ENCODE results near the gene GLE1.

Gene GLE1

DNA sequence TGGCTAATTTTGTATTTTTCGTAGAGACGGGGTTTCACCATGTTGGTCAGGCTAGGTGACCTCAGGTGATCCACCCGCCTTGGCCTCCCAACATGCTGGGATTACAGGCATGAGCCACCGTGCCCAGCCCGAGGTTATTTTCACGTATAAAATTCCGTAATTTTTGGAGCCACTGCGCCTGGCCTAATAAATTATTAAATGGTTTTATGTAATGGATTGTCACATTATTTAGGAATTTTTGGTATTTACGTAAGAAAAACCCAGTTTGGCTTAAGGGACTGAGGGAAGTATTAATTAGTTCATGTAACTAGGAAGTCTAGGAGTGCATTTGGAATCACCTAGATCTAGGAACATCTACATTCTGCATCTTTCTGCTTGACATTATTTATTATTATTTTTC lies 8.3 kb downstream of the GLE1 start:
- Histone ChIP-seq H3K4me3 (replicated peaks; ENCODE audit: insufficient read depth, low read length) (no peak overlapping the region), H3K27me3 (ENCODE audit: insufficient read depth, poor library complexity, severe bottlenecking) (no peaks in the 10 kb centered on the region), H3K27ac (replicated peaks) (no peak overlapping the region)
- no peak for DNase-seq (ENCODE audit: low read depth in 1 of 2, low spot score in 1 of 2)
- TF ChIP-seq, protein P1, sequence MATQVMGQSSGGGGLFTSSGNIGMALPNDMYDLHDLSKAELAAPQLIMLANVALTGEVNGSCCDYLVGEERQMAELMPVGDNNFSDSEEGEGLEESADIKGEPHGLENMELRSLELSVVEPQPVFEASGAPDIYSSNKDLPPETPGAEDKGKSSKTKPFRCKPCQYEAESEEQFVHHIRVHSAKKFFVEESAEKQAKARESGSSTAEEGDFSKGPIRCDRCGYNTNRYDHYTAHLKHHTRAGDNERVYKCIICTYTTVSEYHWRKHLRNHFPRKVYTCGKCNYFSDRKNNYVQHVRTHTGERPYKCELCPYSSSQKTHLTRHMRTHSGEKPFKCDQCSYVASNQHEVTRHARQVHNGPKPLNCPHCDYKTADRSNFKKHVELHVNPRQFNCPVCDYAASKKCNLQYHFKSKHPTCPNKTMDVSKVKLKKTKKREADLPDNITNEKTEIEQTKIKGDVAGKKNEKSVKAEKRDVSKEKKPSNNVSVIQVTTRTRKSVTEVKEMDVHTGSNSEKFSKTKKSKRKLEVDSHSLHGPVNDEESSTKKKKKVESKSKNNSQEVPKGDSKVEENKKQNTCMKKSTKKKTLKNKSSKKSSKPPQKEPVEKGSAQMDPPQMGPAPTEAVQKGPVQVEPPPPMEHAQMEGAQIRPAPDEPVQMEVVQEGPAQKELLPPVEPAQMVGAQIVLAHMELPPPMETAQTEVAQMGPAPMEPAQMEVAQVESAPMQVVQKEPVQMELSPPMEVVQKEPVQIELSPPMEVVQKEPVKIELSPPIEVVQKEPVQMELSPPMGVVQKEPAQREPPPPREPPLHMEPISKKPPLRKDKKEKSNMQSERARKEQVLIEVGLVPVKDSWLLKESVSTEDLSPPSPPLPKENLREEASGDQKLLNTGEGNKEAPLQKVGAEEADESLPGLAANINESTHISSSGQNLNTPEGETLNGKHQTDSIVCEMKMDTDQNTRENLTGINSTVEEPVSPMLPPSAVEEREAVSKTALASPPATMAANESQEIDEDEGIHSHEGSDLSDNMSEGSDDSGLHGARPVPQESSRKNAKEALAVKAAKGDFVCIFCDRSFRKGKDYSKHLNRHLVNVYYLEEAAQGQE (IDR thresholded peaks at IDR 0.05; ENCODE audit: insufficient replicate concordance, low read depth), result no peak
- no peak for TF ChIP-seq POLR2AphosphoS5 (IDR thresholded peaks at IDR 0.05; ENCODE audit: low read depth)
- TF ChIP-seq, protein P2, sequence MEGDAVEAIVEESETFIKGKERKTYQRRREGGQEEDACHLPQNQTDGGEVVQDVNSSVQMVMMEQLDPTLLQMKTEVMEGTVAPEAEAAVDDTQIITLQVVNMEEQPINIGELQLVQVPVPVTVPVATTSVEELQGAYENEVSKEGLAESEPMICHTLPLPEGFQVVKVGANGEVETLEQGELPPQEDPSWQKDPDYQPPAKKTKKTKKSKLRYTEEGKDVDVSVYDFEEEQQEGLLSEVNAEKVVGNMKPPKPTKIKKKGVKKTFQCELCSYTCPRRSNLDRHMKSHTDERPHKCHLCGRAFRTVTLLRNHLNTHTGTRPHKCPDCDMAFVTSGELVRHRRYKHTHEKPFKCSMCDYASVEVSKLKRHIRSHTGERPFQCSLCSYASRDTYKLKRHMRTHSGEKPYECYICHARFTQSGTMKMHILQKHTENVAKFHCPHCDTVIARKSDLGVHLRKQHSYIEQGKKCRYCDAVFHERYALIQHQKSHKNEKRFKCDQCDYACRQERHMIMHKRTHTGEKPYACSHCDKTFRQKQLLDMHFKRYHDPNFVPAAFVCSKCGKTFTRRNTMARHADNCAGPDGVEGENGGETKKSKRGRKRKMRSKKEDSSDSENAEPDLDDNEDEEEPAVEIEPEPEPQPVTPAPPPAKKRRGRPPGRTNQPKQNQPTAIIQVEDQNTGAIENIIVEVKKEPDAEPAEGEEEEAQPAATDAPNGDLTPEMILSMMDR (IDR thresholded peaks at IDR 0.05; ENCODE audit: insufficient read depth, low read length), result no peak
- TF ChIP-seq SPI1 (IDR thresholded peaks at IDR 0.05; ENCODE audit: borderline replicate concordance, low read depth), result no peak
- TF ChIP-seq GABPA (IDR thresholded peaks at IDR 0.05; ENCODE audit: low read depth), result no peak

DNA sequence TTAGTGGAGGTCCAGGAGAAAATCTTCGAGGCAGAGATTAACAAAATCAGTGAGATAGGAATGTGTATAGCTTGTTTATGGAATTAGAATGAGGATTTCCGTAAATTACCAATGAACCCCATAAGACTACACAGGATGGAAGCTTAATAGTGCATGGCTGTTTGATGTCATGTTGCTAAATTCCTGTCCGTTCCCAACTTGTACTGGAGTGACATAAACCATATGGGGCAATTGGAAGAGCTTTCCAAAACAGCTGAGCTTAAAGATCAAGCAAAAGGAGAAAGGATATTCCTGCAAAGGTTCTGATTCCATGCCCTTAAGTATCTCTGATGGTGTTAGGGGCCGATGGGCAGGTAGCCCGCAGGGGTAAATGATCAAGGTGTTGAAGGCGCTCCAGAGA lies 17.4 kb downstream of the GLE1 start:
- no peak for TF ChIP-seq POLR2AphosphoS5 (IDR thresholded peaks at IDR 0.05; ENCODE audit: low read depth)
- TF ChIP-seq, protein P2 (IDR thresholded peaks at IDR 0.05; ENCODE audit: insufficient read depth, low read length), result no peak
- H3K4me3 ChIP-seq (replicated peaks; ENCODE audit: insufficient read depth, low read length), result no peak overlapping the region
- no peak overlapping the region for H3K27ac ChIP-seq (replicated peaks)
- DNase-seq (ENCODE audit: low read depth in 1 of 2, low spot score in 1 of 2), result no peak
- no peaks in the 10 kb centered on the region for H3K27me3 ChIP-seq (ENCODE audit: insufficient read depth, poor library complexity, severe bottlenecking)

DNA sequence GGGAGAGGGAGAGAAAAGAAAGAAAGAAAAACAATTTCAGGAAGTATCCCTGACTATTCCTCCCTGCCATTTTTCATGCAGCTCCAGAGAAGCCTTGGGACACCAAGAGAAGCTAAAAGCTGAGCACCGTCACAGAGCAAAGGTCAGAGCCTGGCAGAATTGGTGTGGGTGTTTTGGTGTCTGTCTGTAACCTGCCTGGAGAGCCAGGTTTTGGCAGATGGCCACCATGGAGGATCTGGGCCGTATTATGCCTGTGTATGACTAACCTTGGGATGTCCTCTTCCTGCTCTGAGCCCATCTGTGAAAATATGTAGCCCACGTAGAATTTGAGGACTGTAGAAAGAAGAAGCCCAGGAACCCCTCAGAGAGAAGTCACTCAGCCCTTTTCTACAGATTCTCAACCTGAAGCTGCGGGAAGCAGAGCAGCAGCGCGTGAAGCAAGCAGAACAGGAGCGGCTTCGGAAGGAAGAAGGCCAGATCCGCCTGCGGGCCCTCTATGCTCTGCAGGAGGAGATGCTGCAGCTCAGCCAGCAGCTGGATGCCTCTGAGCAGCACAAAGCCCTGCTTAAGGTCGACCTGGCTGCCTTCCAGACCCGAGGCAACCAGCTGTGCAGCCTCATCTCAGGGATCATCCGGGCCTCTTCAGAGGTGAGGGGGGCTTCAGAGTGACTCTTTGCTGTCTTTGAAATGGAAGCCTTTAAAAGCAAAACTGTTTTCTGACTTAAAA lies 18.8 kb downstream of the GLE1 start:
- Histone ChIP-seq H3K4me3 (replicated peaks; ENCODE audit: insufficient read depth, low read length) (no peak overlapping the region), H3K27me3 (ENCODE audit: insufficient read depth, poor library complexity, severe bottlenecking) (no peaks in the 10 kb centered on the region), H3K27ac (replicated peaks) (no peak overlapping the region)
- DNase-seq (ENCODE audit: low read depth in 1 of 2, low spot score in 1 of 2), result no peak
- TF ChIP-seq, protein P1 (IDR thresholded peaks at IDR 0.05; ENCODE audit: insufficient replicate concordance, low read depth), result no peak
- no peak for TF ChIP-seq GABPA (IDR thresholded peaks at IDR 0.05; ENCODE audit: low read depth)
- TF ChIP-seq SPI1 (IDR thresholded peaks at IDR 0.05; ENCODE audit: borderline replicate concordance, low read depth), result no peak
- TF ChIP-seq POLR2AphosphoS5 (IDR thresholded peaks at IDR 0.05; ENCODE audit: low read depth), result no peak
- TF ChIP-seq, protein P2 (IDR thresholded peaks at IDR 0.05; ENCODE audit: insufficient read depth, low read length), result no peak

DNA sequence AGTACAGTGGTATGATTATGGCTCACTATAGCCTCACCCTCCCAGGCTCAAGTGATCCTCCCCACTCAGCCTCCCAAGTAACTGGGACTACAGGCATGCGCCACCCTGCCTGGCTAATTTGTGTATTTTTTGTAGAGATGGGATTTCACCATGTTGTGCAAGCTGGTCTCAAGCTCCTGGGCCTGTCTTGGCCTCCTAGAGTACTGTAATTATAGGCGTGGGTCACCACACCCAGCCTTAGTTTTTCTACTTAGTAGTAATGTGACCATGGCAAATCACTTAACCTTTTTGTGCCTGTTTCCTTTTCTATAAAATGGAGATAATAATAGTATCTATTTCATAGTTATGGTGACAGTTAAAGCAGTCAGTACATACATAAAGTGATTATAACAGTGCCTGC lies 22.2 kb downstream of the GLE1 start:
- no peak overlapping the region for H3K27ac ChIP-seq (replicated peaks)
- no peaks in the 10 kb centered on the region for H3K27me3 ChIP-seq (ENCODE audit: insufficient read depth, poor library complexity, severe bottlenecking)
- H3K4me3 ChIP-seq (replicated peaks; ENCODE audit: insufficient read depth, low read length), result no peak overlapping the region
- DNase-seq (ENCODE audit: low read depth in 1 of 2, low spot score in 1 of 2), result no peak
- TF ChIP-seq, protein P1 (IDR thresholded peaks at IDR 0.05; ENCODE audit: insufficient replicate concordance, low read depth), result no peak
- TF ChIP-seq GABPA (IDR thresholded peaks at IDR 0.05; ENCODE audit: low read depth) (no peak), SPI1 (IDR thresholded peaks at IDR 0.05; ENCODE audit: borderline replicate concordance, low read depth) (no peak), POLR2AphosphoS5 (IDR thresholded peaks at IDR 0.05; ENCODE audit: low read depth) (no peak)
- TF ChIP-seq, protein P2 (IDR thresholded peaks at IDR 0.05; ENCODE audit: insufficient read depth, low read length), result no peak

All from HL-60 (cell line).